AG04450 (cell line): Measurements from ENCODE around the gene ACACB. TPM values are rescaled to one million over a fixed set of nuclear protein-coding genes. Genes with fewer than 3 reads are reported as not detected.

Experiments used
- CTCF ChIA-PET: fragments of 300-600, 350-600 bp; formaldehyde crosslinking; extraction: SDS; loops from one replicate; lab custom pipeline; 2022; ENCODE audit warnings: antibody characterized with exemption, inconsistent platforms; lab: Charles Lee
- POLR2A ChIA-PET: fragments of 350-600 bp; formaldehyde crosslinking; extraction: SDS; loops from one replicate; lab custom pipeline; 2021; ENCODE audit warnings: antibody characterized with exemption, inconsistent platforms; lab: Yijun Ruan, JAX
- DNase-seq: peaks from one replicate; pipeline ENCODE4 v3.0.0-alpha.2; 2011; ENCODE audit warnings: low read depth, low spot score
- H3K27ac ChIP-seq: one replicate; pipeline ENCODE4 v1.5.1; 2012; ENCODE audit warnings: low read depth, low read length, control low read depth
- H3K27me3 ChIP-seq: one replicate; pipeline ENCODE4 v1.6.0; 2012; ENCODE audit warnings: low read length; ENCODE audit not compliant: control insufficient read depth, insufficient read depth
- H3K4me3 ChIP-seq: 2 replicates; pipeline ENCODE4 v1.5.1; 2011; ENCODE audit warnings: mild to moderate bottlenecking, low read depth, low read length, control low read depth
- H3K9me3 ChIP-seq: 2 replicates; pipeline ENCODE4 v1.5.1; 2012; ENCODE audit warnings: low read length; ENCODE audit not compliant: control insufficient read depth, insufficient read depth
- CTCF ChIP-seq: IDR thresholded peaks from 2 replicates; pipeline ENCODE4 v1.5.1; 2011; ENCODE audit warnings: low read depth, low read length, control low read depth, inconsistent platforms
- polyA plus RNA-seq: library from polyadenylated mRNA; depleted of rRNA; stranded (reverse); fragments of >200 nt; gene quantifications from 2 replicates; pipeline ENCODE4 v1.2.3, GENCODE V29; 2011

Gene ACACB
- polyA plus RNA-seq, 1 experiment, result 3.2 TPM

GRCh38 chr12:109113661-109114321, 2.6 kb upstream of the ACACB start:
- CTCF ChIA-PET, result interaction anchor here (1.5 to 4.3 kb wide), 4 partner anchors 14 to 279 kb away, joined by 6 to 57 read pairs (median 24); no protein-coding TSS in a partner anchor
- no peak for DNase-seq
- H3K27ac ChIP-seq, result no peak overlapping the region
- H3K27me3 ChIP-seq, result no peaks in the 10 kb centered on the region
- no peaks in the 10 kb centered on the region for H3K9me3 ChIP-seq
- TF ChIP-seq CTCF, result no peak
- POLR2A ChIA-PET, result no interaction called here
- no peak overlapping the region for H3K4me3 ChIP-seq

GRCh38 chr12:109114644-109115043, 1.7 kb upstream of the ACACB start:
- no peak overlapping the region for H3K27ac ChIP-seq
- no peak overlapping the region for H3K4me3 ChIP-seq
- ChIA-PET CTCF (interaction anchor here (1.5 to 4.3 kb wide), 3 partner anchors 141 to 278 kb away, joined by 6 to 38 read pairs (median 9); no protein-coding TSS in a partner anchor), POLR2A (no interaction called here)
- DNase-seq, result no peak
- H3K27me3 ChIP-seq, result no peaks in the 10 kb centered on the region
- no peak for TF ChIP-seq CTCF
- no peaks in the 10 kb centered on the region for H3K9me3 ChIP-seq

- Histone ChIP-seq H3K27me3 (no peaks in the 10 kb centered on the region), H3K9me3 (no peaks in the 10 kb centered on the region), H3K27ac (no peak overlapping the region), H3K4me3 (no peak overlapping the region)
- ChIA-PET CTCF (interaction anchor here (1.5 to 4.3 kb wide), 3 partner anchors 140 to 278 kb away, joined by 6 to 38 read pairs (median 9); no protein-coding TSS in a partner anchor), POLR2A (interaction anchor here (0.5 kb wide), 1 partner anchor 30 kb away, joined by 4 read pairs; no protein-coding TSS in a partner anchor)
- DNase-seq, result no peak
- no peak for TF ChIP-seq CTCF
These were observed 1.0 kb upstream of the ACACB start for GRCh38 chr12:109115404-109115757.

GRCh38 chr12:109116611-109116949, 193 bp downstream of the ACACB start:
- ChIA-PET CTCF (interaction anchor here (0.8 to 1.6 kb wide), 3 partner anchors 139 to 316 kb away, joined by 3 to 7 read pairs (median 6); no protein-coding TSS in a partner anchor), POLR2A (no interaction called here)
- no peak overlapping the region for H3K27ac ChIP-seq
- no peak for TF ChIP-seq CTCF
- H3K9me3 ChIP-seq, result no peaks in the 10 kb centered on the region
- no peak for DNase-seq
- no peak overlapping the region for H3K4me3 ChIP-seq
- H3K27me3 ChIP-seq, result no peaks in the 10 kb centered on the region

GRCh38 chr12:109120095-109120494, 3.7 kb downstream of the ACACB start:
- H3K4me3 ChIP-seq, result no peak overlapping the region
- ChIA-PET CTCF (interaction anchor here (1.0 to 2.6 kb wide), 3 partner anchors 9 to 274 kb away, joined by 3 to 18 read pairs (median 5); no protein-coding TSS in a partner anchor), POLR2A (no interaction called here)
- no peak for TF ChIP-seq CTCF
- no peak overlapping the region for H3K27ac ChIP-seq
- no peaks in the 10 kb centered on the region for H3K27me3 ChIP-seq
- H3K9me3 ChIP-seq, result no peaks in the 10 kb centered on the region
- DNase-seq, result no peak
